ENCODE data around the gene DUSP22.

The DUSP22 gene

GRCh38 chr6:302760-303159 is 10.5 kb downstream of the DUSP22 start:
- Histone ChIP-seq H3K27me3 (no peaks in the 10 kb centered on the region), H3K4me1 (ENCODE audit: control insufficient read depth in 1 of 2, insufficient read depth in 1 of 2, low read depth in 1 of 2, low read length in 1 of 2) (peaks cover 24 to 30% of the 10 kb centered on the region in 2 experiments), H3K9me3 (no peaks in the 10 kb centered on the region), H3K4me3 (ENCODE audit: low read depth in 1 of 2, low read length in 1 of 2) (no peak overlapping the region), H3K27ac (no peak overlapping the region), H3K36me3 (peaks cover 22% of the 10 kb centered on the region)
- TF ChIP-seq, protein P1, sequence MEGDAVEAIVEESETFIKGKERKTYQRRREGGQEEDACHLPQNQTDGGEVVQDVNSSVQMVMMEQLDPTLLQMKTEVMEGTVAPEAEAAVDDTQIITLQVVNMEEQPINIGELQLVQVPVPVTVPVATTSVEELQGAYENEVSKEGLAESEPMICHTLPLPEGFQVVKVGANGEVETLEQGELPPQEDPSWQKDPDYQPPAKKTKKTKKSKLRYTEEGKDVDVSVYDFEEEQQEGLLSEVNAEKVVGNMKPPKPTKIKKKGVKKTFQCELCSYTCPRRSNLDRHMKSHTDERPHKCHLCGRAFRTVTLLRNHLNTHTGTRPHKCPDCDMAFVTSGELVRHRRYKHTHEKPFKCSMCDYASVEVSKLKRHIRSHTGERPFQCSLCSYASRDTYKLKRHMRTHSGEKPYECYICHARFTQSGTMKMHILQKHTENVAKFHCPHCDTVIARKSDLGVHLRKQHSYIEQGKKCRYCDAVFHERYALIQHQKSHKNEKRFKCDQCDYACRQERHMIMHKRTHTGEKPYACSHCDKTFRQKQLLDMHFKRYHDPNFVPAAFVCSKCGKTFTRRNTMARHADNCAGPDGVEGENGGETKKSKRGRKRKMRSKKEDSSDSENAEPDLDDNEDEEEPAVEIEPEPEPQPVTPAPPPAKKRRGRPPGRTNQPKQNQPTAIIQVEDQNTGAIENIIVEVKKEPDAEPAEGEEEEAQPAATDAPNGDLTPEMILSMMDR (IDR thresholded peaks at IDR 0.05), result no peak

GRCh38 chr6:303263-303662 is 11.0 kb downstream of the DUSP22 start:
- TF ChIP-seq, protein P1 (IDR thresholded peaks at IDR 0.05), result no peak
- Histone ChIP-seq H3K27ac (no peak overlapping the region), H3K27me3 (no peaks in the 10 kb centered on the region), H3K9me3 (no peaks in the 10 kb centered on the region), H3K4me3 (ENCODE audit: low read depth in 1 of 2, low read length in 1 of 2) (no peak overlapping the region), H3K4me1 (ENCODE audit: control insufficient read depth in 1 of 2, insufficient read depth in 1 of 2, low read depth in 1 of 2, low read length in 1 of 2) (peaks cover 19 to 25% of the 10 kb centered on the region in 2 experiments), H3K36me3 (peaks cover 23% of the 10 kb centered on the region)

GRCh38 chr6:303948-304558 is 11.8 kb downstream of the DUSP22 start:
- Histone ChIP-seq H3K36me3 (peaks cover 23% of the 10 kb centered on the region), H3K9me3 (no peaks in the 10 kb centered on the region), H3K27me3 (no peaks in the 10 kb centered on the region), H3K4me3 (ENCODE audit: low read depth in 1 of 2, low read length in 1 of 2) (no peak overlapping the region), H3K27ac (no peak overlapping the region), H3K4me1 (ENCODE audit: control insufficient read depth in 1 of 2, insufficient read depth in 1 of 2, low read depth in 1 of 2, low read length in 1 of 2) (peaks cover 11 to 17% of the 10 kb centered on the region in 2 experiments)
- TF ChIP-seq, protein P1 (IDR thresholded peaks at IDR 0.05), result no peak

DNA sequence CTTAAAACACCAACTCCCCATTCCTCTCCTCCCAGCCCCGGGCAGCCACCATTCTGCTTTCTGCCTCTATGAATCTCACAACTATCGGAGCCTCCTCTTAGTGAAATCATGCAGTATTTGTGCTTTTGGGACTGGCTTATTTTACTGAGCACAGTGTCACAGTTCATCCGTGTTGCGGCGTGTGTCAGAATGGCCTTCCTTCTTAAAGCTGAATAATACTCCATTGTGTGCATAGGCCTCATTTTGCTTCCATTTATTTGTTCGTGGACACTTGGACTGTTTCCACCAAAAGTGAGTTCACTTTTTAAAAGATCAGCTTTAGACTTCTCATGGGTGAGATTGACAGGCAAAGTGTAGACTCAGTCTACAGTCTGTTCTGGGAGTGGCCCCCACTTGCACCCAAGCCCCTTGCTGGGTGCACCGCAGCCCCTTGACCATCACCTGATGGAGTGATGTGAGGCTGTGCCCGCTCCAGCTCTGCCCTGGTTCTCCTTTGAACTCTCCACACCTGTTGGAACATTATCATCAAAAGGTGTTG is 12.6 kb downstream of the DUSP22 start:
- Histone ChIP-seq H3K27ac (no peak overlapping the region), H3K36me3 (peaks cover 23% of the 10 kb centered on the region), H3K4me3 (ENCODE audit: low read depth in 1 of 2, low read length in 1 of 2) (no peak overlapping the region), H3K27me3 (no peaks in the 10 kb centered on the region), H3K9me3 (no peaks in the 10 kb centered on the region), H3K4me1 (ENCODE audit: control insufficient read depth in 1 of 2, insufficient read depth in 1 of 2, low read depth in 1 of 2, low read length in 1 of 2) (peaks cover 3 to 9% of the 10 kb centered on the region in 2 experiments)
- TF ChIP-seq, protein P1 (IDR thresholded peaks at IDR 0.05), result no peak

DNA sequence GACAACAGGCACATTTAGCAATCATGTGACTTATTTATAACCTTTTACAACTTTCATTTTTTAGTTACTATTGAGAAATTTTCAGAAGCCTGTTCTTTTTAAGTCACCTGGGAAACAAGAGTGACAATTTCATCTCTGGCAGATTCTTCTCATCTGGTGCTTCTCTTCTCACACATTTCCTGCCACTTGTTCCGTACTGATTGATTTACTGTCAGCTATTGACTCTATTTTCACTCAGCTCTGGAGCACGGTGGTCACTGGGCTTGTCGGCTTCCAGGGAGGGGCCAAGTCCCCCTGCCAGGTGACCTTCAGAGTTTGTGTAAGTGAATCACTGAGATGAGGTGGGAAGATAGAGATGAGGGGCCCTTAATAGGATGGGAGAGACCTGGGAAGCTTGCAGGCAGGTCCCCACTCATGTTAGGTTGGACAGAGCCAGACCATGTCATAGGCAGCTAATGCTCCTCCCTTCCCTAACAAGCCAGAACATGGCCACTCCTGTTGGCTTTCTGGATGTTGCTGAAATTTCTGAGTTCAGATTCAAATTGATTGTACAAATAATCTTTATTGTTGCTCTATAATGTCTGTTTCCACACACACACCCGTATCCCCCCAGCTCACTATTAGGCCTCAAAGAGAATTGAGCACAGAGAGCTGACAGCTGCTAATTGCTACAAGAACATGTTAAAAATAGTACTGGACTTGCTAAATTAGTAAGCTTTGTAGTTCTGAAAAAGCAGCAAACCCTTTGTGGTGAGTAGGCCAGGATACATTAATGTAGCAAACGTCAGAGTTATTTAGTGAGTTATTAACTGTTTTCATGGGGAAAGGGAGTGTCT is 13.3 kb downstream of the DUSP22 start:
- no peaks in the 10 kb centered on the region for H3K27me3 ChIP-seq
- peaks cover 0 to 2% of the 10 kb centered on the region in 2 experiments for H3K4me1 ChIP-seq (ENCODE audit: control insufficient read depth in 1 of 2, insufficient read depth in 1 of 2, low read depth in 1 of 2, low read length in 1 of 2)
- H3K36me3 ChIP-seq, result peaks cover 23% of the 10 kb centered on the region
- H3K9me3 ChIP-seq, result no peaks in the 10 kb centered on the region
- H3K27ac ChIP-seq, result no peak overlapping the region
- no peak overlapping the region for H3K4me3 ChIP-seq (ENCODE audit: low read depth in 1 of 2, low read length in 1 of 2)
- TF ChIP-seq, protein P1 (IDR thresholded peaks at IDR 0.05), result no peak
